A172 (cell line): ENCODE measurements around the gene HEATR5B. TPM values are rescaled to one million over a fixed set of nuclear protein-coding genes. Genes with fewer than 3 reads are reported as not detected.
"Not testable (repeated sequence)": the region's sequence is repeated elsewhere in the genome, so short reads cannot be mapped to it uniquely, and the experiment has no call there.

Source experiments
- DNase-seq: peaks from one replicate; pipeline ENCODE4 v3.0.0-alpha.2; 2015; ENCODE audit warnings: low spot score
- total RNA-seq: library from RNA; depleted of rRNA; stranded (reverse); fragments of >200 nt; shearing (Covaris generic); gene quantifications from 2 replicates; pipeline ENCODE4 v1.2.3, GENCODE V29; 2014

HEATR5B gene
- total RNA-seq, 1 experiment from 2014 or later = 31.5 TPM

DNA sequence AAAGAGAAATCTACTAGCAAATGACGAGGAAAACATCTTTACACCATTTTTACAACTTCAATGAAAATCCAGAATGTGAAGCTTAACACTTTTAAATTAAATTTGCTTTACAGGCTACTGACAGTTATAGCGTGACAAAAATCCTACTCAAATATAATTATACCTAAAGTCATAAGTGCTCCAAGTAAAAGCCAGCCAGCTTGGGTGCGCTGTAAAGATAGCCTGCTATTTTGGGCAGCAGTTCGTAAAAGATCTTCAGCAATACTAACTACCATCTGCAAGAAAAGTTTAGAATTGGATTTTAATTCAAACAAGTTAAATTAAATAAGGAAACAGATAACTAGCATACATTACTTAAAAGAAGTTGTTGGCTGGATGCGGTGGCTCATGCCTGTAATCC lies 22.4 kb downstream of the HEATR5B start:
- no peak for DNase-seq

- DNase-seq = no peak
Observed at GRCh38 chr2:37061013-37061711, 23.0 kb downstream of the HEATR5B start.

DNA sequence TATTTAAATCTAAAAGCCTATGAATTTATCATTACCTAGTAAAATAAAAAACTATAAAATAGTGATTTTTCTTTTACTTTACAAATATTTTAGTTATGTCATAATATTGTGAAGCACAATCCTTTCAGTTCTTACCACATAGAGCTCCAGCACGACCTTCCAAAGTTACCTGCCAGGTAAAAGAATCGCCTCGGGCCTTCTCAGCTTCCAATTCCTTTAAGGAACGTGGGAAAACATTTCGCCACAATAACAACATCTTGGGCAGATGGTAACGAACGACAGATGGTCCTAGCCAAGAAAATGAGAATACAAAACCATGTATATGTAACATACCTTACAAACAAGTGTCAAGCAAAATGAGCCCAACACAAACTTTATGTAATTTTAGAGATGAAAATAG lies 23.7 kb downstream of the HEATR5B start:
- DNase-seq = no peak

GRCh38 chr2:37059841-37060240 lies 24.3 kb downstream of the HEATR5B start:
- no peak for DNase-seq

DNA sequence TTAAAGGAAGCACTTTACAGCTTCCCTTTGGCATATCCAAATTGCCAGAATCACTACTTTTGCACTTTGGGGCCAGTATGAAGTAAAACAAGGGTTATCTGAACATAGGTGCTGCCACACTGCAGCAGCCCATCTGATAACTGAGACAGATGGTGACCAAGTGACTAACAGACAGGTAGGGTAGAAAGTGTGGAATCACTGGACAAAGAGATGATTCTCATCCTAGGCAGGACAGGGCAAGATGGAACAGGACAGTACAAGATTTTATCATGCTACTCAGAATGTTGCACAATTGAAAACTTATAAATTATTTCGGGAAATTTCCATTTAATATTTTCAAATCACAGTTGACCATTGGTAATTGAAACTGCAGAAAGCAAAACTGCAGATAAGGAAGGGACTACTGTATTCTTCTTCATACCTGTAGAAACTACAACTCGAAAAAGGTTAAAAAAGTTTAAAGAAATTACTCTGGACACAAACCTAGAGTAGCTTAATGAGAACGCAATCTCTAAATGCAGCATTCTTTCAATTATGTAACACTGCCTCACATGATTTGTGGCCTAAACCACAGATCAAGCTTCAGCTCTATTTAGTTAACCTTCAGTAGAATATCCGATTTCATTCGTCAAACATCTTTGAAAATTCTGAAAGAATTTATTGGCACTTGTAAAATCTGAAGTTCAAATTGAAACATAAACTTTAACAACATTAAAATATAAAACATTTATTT lies 31.4 kb downstream of the HEATR5B start:
- DNase-seq = no peak

- no peak for DNase-seq
Observed at GRCh38 chr2:37039580-37039979, 44.6 kb downstream of the HEATR5B start.

GRCh38 chr2:37037771-37038170 lies 46.4 kb downstream of the HEATR5B start:
- no peak for DNase-seq

DNA sequence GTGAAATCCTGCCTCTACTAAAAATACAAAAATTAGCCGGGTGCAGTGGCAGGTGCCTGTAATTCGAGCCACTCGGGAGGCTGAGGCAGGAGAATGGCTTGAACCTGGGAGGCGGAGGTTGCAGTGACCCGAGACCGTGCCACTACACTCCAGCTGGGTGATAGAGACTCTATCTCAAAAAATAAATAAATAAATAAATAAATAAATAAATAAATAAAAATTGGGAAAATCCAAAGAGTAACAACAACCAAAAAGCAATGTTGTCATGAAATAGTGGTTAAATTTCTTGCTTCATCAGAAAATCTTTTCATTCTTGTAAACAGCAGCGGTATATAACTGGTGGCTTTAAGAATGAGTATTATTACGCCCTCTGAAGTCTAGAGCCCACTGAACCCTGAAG lies 54.4 kb downstream of the HEATR5B start:
- DNase-seq = no peak

- DNase-seq = peak; percentile 25
Observed at GRCh38 chr2:37026050-37026449, 58.1 kb downstream of the HEATR5B start.

- no peak for DNase-seq
Observed at GRCh38 chr2:37020887-37021796, 63.0 kb downstream of the HEATR5B start.

DNA sequence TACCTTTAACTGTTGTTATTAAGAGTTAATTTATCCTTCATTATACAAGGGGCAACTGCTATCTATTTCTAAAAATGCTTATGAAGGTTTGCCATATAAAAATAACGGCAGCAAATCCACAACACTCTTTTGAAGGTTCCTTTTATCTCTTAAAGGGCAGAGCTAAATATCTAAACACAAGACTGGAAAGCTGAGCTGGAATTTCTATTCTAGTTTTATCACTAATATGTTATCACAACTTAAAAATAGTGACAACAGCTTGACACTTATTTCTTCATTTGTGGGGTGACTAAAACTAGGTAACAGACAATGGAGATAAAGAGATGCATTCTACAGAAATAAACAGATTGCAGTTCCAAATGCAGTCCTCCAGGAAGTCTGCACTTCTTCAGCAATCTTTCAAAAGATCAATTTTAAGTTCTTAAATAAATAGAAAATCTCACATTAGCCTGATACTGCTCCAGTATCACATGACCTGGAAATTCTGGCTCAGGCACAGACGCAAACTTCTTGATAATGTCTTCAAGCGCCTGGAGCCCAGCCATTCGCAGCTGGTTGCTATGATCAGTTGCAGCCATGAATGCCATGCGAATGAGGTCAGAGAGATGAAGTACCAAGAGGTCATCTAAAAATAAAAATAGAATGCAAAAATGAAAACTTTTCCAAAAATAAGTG lies 63.8 kb downstream of the HEATR5B start:
- DNase-seq = peak; percentile 84

GRCh38 chr2:37013315-37013641 lies 70.9 kb downstream of the HEATR5B start:
- no peak for DNase-seq

GRCh38 chr2:37011130-37011529 lies 73.0 kb downstream of the HEATR5B start:
- no peak for DNase-seq

GRCh38 chr2:37005118-37005868 lies 78.9 kb downstream of the HEATR5B start:
- DNase-seq = peak; percentile 15

DNA sequence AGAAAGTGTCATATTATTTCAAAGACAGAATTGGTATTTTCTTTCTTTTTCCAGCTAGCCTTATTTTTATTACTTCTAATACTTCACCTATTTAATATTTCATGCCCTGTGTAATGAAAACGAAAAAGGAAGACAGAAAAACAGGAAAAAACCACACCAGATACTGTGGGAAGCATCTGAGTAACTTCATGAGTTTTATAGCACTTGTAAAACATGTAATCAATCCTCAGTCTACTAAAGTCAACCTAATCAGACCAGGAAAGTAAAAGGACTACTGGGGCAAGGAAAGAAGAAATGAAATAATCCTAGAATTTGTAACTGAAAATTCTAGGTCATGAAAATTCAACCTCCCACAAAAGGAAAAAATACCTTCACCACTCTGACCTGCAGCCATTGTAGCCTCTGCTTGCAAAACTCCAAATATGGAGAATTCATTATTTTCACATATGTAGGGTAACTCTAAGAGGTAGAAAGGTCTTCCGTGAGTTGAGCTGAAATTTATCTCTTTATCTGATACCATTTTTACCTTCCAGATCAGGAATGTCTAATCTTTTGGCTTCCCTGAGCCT lies 83.1 kb downstream of the HEATR5B start:
- DNase-seq = no peak

DNA sequence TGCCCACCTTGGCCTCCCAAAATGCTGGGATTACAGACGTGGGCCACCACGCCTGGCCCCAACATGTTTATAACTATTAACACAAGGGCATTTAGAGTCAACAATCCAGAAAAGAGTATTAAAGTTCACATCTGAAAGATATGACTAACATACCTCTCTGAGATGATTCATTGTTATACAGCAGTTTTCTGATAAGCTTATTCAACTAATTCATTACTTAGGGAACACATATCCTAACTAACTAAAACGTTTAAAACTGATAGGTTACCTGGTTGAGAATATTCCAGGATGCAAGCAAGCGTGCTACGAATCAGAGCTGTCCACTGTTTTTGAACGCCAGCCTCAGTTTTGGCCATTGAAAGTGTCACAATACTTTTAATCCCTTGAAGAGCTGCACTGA lies 83.9 kb downstream of the HEATR5B start:
- peak; percentile 45 for DNase-seq

DNA sequence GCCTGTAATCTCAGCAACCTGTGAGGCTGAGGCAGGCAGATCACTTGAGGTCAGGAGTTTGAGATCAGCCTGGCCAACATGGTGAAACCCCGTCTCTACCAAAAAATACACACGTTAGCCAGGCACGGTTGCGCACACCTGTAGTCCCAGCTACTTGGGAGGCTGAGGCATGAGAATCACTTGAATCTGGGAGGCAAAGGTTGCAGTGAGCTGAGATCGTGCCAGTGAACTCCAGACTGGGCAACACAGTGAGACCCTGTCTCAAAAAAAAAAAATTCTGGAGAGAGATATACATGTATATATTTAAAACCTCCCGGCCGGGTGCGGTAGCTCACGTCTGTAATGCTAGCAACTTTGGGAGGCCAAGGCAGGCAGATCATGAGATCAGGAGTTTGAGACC lies 84.8 kb downstream of the HEATR5B start:
- not testable (repeated sequence) for DNase-seq

GRCh38 chr2:36993841-36994620 lies 90.1 kb downstream of the HEATR5B start:
- no peak for DNase-seq

DNA sequence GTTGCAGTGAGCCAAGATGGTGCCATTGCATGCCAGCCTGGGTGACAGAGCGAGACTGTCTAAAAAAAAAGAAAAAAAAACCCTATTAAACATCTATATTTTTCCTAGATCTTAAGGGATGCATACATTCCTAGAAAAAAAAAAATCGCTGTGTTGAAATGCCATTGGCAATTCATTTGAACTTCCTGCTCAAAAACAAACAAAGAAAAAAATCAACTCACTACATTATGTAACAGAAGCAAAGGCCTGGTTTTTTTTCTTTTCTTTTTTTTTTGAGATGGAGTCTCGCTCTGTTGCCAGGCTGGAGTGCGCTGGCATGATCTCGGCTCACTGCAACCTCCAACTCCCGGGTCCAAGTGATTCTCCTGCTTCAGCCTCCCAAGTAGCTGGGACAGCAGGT lies 96.2 kb downstream of the HEATR5B start:
- no peak for DNase-seq

DNA sequence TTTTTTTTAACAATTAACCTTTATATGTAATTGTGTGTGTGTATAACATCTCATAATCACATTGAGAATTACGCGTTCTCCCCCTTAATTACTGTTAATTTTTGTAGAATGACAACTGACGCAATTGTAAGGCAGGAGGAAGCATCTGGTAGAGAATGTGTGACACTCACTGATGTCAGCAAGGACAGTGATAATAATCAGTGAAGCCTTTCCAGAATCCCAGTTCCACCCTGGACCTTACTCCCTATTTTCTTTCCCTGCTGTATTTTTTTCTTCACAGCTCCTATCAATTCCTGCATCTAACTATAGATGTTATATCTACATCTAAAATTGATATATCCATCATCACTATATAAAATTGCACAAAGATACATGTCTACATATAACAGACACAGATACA lies 101.7 kb downstream of the HEATR5B start:
- DNase-seq = no peak
